ENCODE data around the gene MARCHF5.

The MARCHF5 gene

GRCh38 chr10:92304061-92304460 is 13.1 kb downstream of the MARCHF5 start:
- H3K4me3 ChIP-seq (ENCODE audit: low read depth, low read length): no peak overlapping the region
- TF ChIP-seq CTCF (IDR thresholded peaks at IDR 0.05; ENCODE audit: borderline replicate concordance, insufficient read depth, low read depth, low read length): no peak

- no peak overlapping the region for H3K4me3 ChIP-seq (ENCODE audit: low read depth, low read length)
- no peak for TF ChIP-seq CTCF (IDR thresholded peaks at IDR 0.05; ENCODE audit: borderline replicate concordance, insufficient read depth, low read depth, low read length)
These were observed 14.4 kb downstream of the MARCHF5 start for GRCh38 chr10:92305133-92306072.

GRCh38 chr10:92309272-92309671 is 18.3 kb downstream of the MARCHF5 start:
- H3K4me3 ChIP-seq (ENCODE audit: low read depth, low read length): no peak overlapping the region
- TF ChIP-seq CTCF (IDR thresholded peaks at IDR 0.05; ENCODE audit: borderline replicate concordance, insufficient read depth, low read depth, low read length): no peak

- no peak for TF ChIP-seq CTCF (IDR thresholded peaks at IDR 0.05; ENCODE audit: borderline replicate concordance, insufficient read depth, low read depth, low read length)
- H3K4me3 ChIP-seq (ENCODE audit: low read depth, low read length): no peak overlapping the region
These were observed 22.8 kb downstream of the MARCHF5 start for GRCh38 chr10:92313750-92314149.

- TF ChIP-seq CTCF (IDR thresholded peaks at IDR 0.05; ENCODE audit: borderline replicate concordance, insufficient read depth, low read depth, low read length): no peak
- H3K4me3 ChIP-seq (ENCODE audit: low read depth, low read length): no peak overlapping the region
These were observed 25.6 kb downstream of the MARCHF5 start for GRCh38 chr10:92316610-92317009.

GRCh38 chr10:92323079-92323478 is 32.1 kb downstream of the MARCHF5 start:
- no peak for TF ChIP-seq CTCF (IDR thresholded peaks at IDR 0.05; ENCODE audit: borderline replicate concordance, insufficient read depth, low read depth, low read length)
- no peak overlapping the region for H3K4me3 ChIP-seq (ENCODE audit: low read depth, low read length)
